ENCODE measurements around the gene FOLR2.
"Not testable (repeated sequence)": the region's sequence is repeated elsewhere in the genome, so short reads cannot be mapped to it uniquely, and the experiment has no call there.

FOLR2 gene

DNA sequence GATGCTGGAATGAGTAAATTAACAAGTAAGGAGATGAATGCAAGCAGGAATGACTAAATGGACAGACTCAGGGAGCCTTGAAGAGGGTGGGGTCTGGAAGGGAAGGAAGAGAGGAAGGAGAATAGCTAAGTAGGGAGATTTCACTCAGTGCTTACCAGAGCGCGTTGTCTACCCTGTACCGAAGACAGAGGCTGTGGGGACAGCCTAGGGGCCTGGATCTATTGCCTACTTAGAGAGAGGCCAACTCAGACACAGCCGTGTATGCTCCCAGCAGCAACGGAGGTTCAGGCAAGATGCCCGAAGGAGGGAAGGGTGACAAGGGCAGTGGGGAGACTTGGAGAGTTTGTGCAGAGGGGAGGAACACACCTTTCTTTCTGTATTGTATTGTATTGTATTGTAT is at the start of gene FOLR2:
Gene FOLR2, plus strand, starts transcription at position 157 of the 400 bp plus-strand sequence. CDS start 1,791 bp downstream, outside the sequence.
- no peak for DNase-seq (ENCODE audit: low spot score)

GRCh38 chr11:72169046-72169555 is 47.5 kb upstream of the FOLR2 start:
- not testable (repeated sequence) for DNase-seq (ENCODE audit: low spot score)

More for the DNA sequence above, at the start of gene FOLR2:
- TF ChIP-seq CTCF (IDR thresholded peaks at IDR 0.05; ENCODE audit: extremely low read depth, missing control alignments): no peak

- DNase-seq (ENCODE audit: low spot score): not testable (repeated sequence)
Measured at GRCh38 chr11:72169754-72170153, 46.8 kb upstream of the FOLR2 start.

DNA sequence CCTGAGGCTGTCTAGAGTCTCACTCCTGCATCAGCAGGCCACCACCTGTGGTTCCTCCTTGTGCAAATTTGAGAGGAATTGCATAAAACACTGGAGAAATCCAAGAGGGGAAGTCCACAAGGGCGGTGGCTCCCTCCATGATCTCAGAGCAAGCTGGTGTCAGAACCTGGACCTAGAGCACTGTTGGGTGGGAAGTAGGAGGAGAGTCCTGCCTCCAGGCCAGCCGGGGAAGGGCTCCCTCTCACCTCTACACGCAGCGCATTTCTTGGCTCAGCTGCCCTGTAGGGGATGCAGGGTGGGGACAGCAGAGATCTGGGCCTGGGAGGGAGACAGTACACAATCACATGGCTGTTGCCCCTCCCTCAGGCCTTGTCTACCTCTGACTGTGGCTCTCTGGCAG is 44.6 kb upstream of the FOLR2 start:
- DNase-seq (ENCODE audit: low spot score): not testable (repeated sequence)

GRCh38 chr11:72173291-72173690 is 43.3 kb upstream of the FOLR2 start:
- no peak for DNase-seq (ENCODE audit: low spot score)
- no peak for TF ChIP-seq CTCF (IDR thresholded peaks at IDR 0.05; ENCODE audit: extremely low read depth, missing control alignments)

- no peak for DNase-seq (ENCODE audit: low spot score)
- no peak for TF ChIP-seq CTCF (IDR thresholded peaks at IDR 0.05; ENCODE audit: extremely low read depth, missing control alignments)
Measured at GRCh38 chr11:72174302-72175070, 42.1 kb upstream of the FOLR2 start.

GRCh38 chr11:72177656-72178055 is 38.9 kb upstream of the FOLR2 start:
- no peak for DNase-seq (ENCODE audit: low spot score)
- TF ChIP-seq CTCF (IDR thresholded peaks at IDR 0.05; ENCODE audit: extremely low read depth, missing control alignments): no peak

DNA sequence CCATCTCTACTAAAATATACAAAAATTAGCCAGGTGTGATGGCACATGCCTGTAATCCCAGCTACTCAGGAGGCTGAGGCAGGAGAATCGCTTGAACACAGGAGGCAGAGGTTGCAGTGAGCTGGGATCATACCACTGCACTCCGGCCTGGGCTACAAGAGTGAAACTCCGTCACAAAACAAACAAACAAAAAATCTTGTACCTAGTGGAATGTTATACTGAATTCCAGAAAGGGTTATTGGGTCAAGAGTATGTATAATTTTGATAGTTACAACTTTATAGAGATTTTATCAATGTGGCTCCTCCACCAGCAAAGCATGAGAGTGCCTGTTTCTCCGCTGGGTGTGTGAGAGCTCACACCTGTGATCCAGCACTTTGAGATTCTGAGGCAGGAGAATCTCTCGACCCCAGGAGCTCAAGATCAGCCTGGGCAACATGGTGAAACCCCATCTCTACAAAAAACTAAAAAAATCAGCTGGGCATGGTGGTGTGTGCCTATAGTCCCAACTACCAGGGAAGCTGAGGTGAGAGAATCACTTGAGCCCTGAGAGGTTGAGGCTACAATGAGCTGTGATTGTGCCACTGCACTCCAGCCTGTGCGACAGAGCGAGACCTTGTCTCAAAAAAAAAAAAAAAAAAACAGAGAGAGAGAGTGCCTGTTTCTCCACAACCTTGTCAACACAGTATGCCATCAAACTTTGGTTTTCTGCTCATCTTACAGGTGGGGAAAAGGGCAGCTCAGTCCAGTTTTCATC is 37.4 kb upstream of the FOLR2 start:
- TF ChIP-seq CTCF (IDR thresholded peaks at IDR 0.05; ENCODE audit: extremely low read depth, missing control alignments): no peak
- DNase-seq (ENCODE audit: low spot score): no peak

Data from GM20000 (cell line).